B cell (primary cell): Measurements from ENCODE around the gene MGAT5. TPM values are rescaled to one million over a fixed set of nuclear protein-coding genes. Genes with fewer than 3 reads are reported as not detected.

Experiments used
- ATAC-seq: fragments of 200-7000 bp; cut with Tn5 transposase; one replicate; pipeline ENCODE4 v1.10.0; 2021; ENCODE audit warnings: low read depth, mild to moderate bottlenecking, moderate number of reproducible peaks, moderate library complexity
- CTCF ChIA-PET: fragments of 350-600 bp; sonication (Branson Sonifier 250); formaldehyde crosslinking; loops from one replicate; lab custom pipeline; 2021; ENCODE audit warnings: antibody characterized with exemption, inconsistent platforms; lab: Charles Lee
- POLR2A ChIA-PET: fragments of 350-600 bp; sonication (Branson Sonifier 250); formaldehyde crosslinking; loops from one replicate; lab custom pipeline; 2021; ENCODE audit warnings: antibody characterized with exemption; lab: Charles Lee
- DNase-seq: peaks from one replicate; pipeline ENCODE4 v3.0.0; 2013
- H2AFZ ChIP-seq: 2 replicates; pipeline ENCODE4 v1.6.1; 2012; ENCODE audit warnings: mild to moderate bottlenecking, low read depth, low read length; ENCODE audit not compliant: insufficient read depth, poor library complexity, severe bottlenecking
- H3K27ac ChIP-seq, 2 donors: 1 replicate in 1 of 2; 2 replicates in 1 of 2; pipeline ENCODE4 v1.5.1; 2012 to 2013; ENCODE audit warnings: low read length in 2 of 2, mild to moderate bottlenecking in 2 of 2, moderate library complexity in 1 of 2
- H3K27me3 ChIP-seq, 4 experiments: fragments of 200-600 bp in 1 of 4; sonication (generic) in 1 of 4; replicated peaks in 1 of 4; 1 replicate in 2 of 4; 2 replicates in 2 of 4; pipeline versions ENCODE4 v1.6.1 to v1.7.0; 2013 to 2016; ENCODE audit warnings: low read length in 3 of 4, mild to moderate bottlenecking in 2 of 4, mixed read lengths in 1 of 4, moderate library complexity in 1 of 4; ENCODE audit not compliant: insufficient read depth in 4 of 4, control insufficient read depth in 3 of 4; ENCODE audit errors: control extremely low read depth in 1 of 4
- H3K36me3 ChIP-seq, 2 experiments: replicated peaks in 1 of 2; 1 replicate in 1 of 2; 2 replicates in 1 of 2; pipeline versions ENCODE4 v1.6.1 to v1.7.1; 2013; ENCODE audit warnings: low read length in 1 of 2; ENCODE audit not compliant: insufficient read depth in 2 of 2, control insufficient read depth in 1 of 2; ENCODE audit errors: control extremely low read depth in 1 of 2, extremely low read depth in 1 of 2
- H3K4me1 ChIP-seq, 2 donors: fragments of 200-600 bp in 1 of 2; sonication (generic) in 1 of 2; 1 replicate in 1 of 2; 2 replicates in 1 of 2; pipeline versions ENCODE4 v1.5.1 to v1.6.1; 2013 to 2017; ENCODE audit warnings: low read length in 2 of 2; ENCODE audit not compliant: control insufficient read depth in 2 of 2, insufficient read depth in 2 of 2
- H3K4me2 ChIP-seq: replicated peaks from 2 replicates; pipeline ENCODE3; 2012; ENCODE audit warnings: mild to moderate bottlenecking, low read depth, low read length; ENCODE audit not compliant: poor library complexity, severe bottlenecking
- H3K4me3 ChIP-seq, 5 experiments: fragments of 200-600 bp in 1 of 5; sonication (generic) in 1 of 5; 1 replicate in 3 of 5; 2 replicates in 2 of 5; pipeline versions ENCODE4 v1.5.1 to v1.7.0; 2011 to 2016; ENCODE audit warnings: low read length in 4 of 5, mild to moderate bottlenecking in 4 of 5, low read depth in 2 of 5, control low read depth in 1 of 5, moderate library complexity in 1 of 5; ENCODE audit not compliant: insufficient read depth in 1 of 5; ENCODE audit errors: control extremely low read depth in 1 of 5, extremely low read depth in 1 of 5
- H3K79me2 ChIP-seq: fragments of 200-600 bp; sonication (generic); one replicate; pipeline ENCODE4 v1.6.0; 2016; ENCODE audit warnings: low read length; ENCODE audit not compliant: control insufficient read depth, insufficient read depth
- H3K9ac ChIP-seq: fragments of 200-600 bp; sonication (generic); 2 replicates; pipeline ENCODE4 v1.6.1; 2017; ENCODE audit warnings: mild to moderate bottlenecking, low read length, moderate library complexity
- H3K9me3 ChIP-seq, 3 donors: one replicate each; pipeline versions ENCODE4 v1.6.1 to v1.7.1; 2013; ENCODE audit warnings: low read length in 2 of 3; ENCODE audit not compliant: control insufficient read depth in 2 of 3, insufficient read depth in 1 of 3; ENCODE audit errors: control extremely low read depth in 1 of 3
- H4K20me1 ChIP-seq: 2 replicates; pipeline ENCODE4 v1.6.0; 2012; ENCODE audit warnings: mild to moderate bottlenecking, low read length; ENCODE audit not compliant: insufficient read depth, control insufficient read depth, poor library complexity, severe bottlenecking
- H3K27ac Mint-ChIP-seq: one replicate; pipeline ENCODE4 v1.8.0; 2021; ENCODE audit warnings: mixed read lengths
- H3K27me3 Mint-ChIP-seq: one replicate; pipeline ENCODE4 v1.8.0; 2021; ENCODE audit warnings: mixed read lengths
- H3K4me1 Mint-ChIP-seq: one replicate; pipeline ENCODE4 v1.8.0; 2021; ENCODE audit warnings: mixed read lengths
- H3K4me3 Mint-ChIP-seq: one replicate; pipeline ENCODE4 v1.8.0; 2021; ENCODE audit warnings: mixed read lengths
- H3K9me3 Mint-ChIP-seq: one replicate; pipeline ENCODE4 v1.8.0; 2022; ENCODE audit warnings: mixed read lengths; ENCODE audit not compliant: insufficient read depth
- EZH2 ChIP-seq: IDR thresholded peaks from 2 replicates; pipeline ENCODE4 v1.6.1; 2012; ENCODE audit warnings: borderline replicate concordance, low read depth, mild to moderate bottlenecking, moderate library complexity, low read length; ENCODE audit not compliant: insufficient read depth, poor library complexity, severe bottlenecking
- WGBS: methylation state at CpG from one replicate; pipeline ENCODE4 v1.1.5; 2013; ENCODE audit warnings: missing lambda C conversion rate; ENCODE audit not compliant: insufficient coverage; 5-methylcytosine and 5-hydroxymethylcytosine counted together
- intact Hi-C: fragments of 100-400 bp; cut with micrococcal nuclease; formaldehyde crosslinking; loops from one replicate; pipeline ENCODE4 v1.10.0; 2022
- polyA plus RNA-seq: library from polyadenylated mRNA; depleted of rRNA; stranded (reverse); fragments of >200 nt; gene quantifications from 2 replicates; pipeline ENCODE4 v1.2.3, GENCODE V29; 2012
- total RNA-seq, 2 donors: library from RNA; stranded (reverse); fragments of 120-200 nt in 1 of 2; gene quantifications; 1 replicate in 1 of 2; 2 replicates in 1 of 2; pipeline versions ENCODE4 v1.2.3 to v1.2.4, GENCODE V29; 2013 to 2022
- TF ChIP-seq, protein P1 (sequence below): fragments of 200-600 bp; IDR thresholded peaks from one replicate; pipeline ENCODE4 v1.8.0; 2022; ENCODE audit warnings: antibody characterized with exemption, mild to moderate bottlenecking

MGAT5 gene
- total and polyA plus RNA-seq, 2 donors (not counting 1 experiment from before 2014, with no cell fraction given), result 27.2 to 184 TPM

DNA sequence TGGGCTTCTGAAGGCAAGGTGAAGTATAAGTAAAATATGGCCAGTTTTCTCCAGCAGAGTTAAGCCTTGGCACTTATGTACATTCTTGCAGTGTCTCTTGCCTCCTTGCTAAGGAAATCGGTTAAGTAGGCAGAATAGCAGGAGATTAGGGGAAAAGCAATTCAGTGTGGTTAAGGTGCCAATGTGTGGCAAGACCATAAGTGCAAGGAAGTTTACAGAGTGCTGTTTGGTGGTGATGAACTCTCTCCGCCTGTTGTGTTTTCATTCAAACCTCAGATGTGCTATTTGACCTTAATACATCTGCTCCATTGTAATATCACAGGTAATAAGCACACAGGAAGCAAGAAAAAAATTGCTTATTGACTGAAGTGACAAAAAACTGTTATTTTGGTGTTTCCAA is 156.1 kb downstream of the MGAT5 start:
- Histone ChIP-seq H2AFZ (no peak overlapping the region), H3K79me2 (peaks cover 47% of the 10 kb centered on the region), H3K27ac (peak overlapping the region in 1 of 2 donors; percentile 74), H3K4me1 (peaks cover 45 to 55% of the 10 kb centered on the region in 2 donors), H3K36me3 (peaks cover 0 to 57% of the 10 kb centered on the region in 2 experiments), H3K4me3 (no peak overlapping the region), H3K9me3 (no peaks in the 10 kb centered on the region), H4K20me1 (peaks cover 26% of the 10 kb centered on the region), H3K4me2 (no peak overlapping the region), H3K9ac (no peak overlapping the region), H3K27me3 (no peaks in the 10 kb centered on the region)
- peaks cover 58% of the 10 kb centered on the region for H3K4me1 Mint-ChIP-seq
- ChIA-PET POLR2A (no interaction called here), CTCF (interaction anchor here (0.7 to 9.7 kb wide), 9 partner anchors 10 to 566 kb away, joined by 3 to 398 read pairs (median 44); no protein-coding TSS in a partner anchor)
- WGBS, result 67% methylated on average over 1 of the region's 2 CpGs
- ATAC-seq (no peak), DNase-seq (no peak)
- H3K27ac Mint-ChIP-seq, result peak overlapping the region; percentile 79
- no peaks in the 10 kb centered on the region for H3K9me3 Mint-ChIP-seq
- intact Hi-C loops, result loop anchor here (5.0 kb wide), 1 partner anchor 203 kb away; no protein-coding TSS in a partner anchor
- no peak for TF ChIP-seq EZH2
- TF ChIP-seq, protein P1, sequence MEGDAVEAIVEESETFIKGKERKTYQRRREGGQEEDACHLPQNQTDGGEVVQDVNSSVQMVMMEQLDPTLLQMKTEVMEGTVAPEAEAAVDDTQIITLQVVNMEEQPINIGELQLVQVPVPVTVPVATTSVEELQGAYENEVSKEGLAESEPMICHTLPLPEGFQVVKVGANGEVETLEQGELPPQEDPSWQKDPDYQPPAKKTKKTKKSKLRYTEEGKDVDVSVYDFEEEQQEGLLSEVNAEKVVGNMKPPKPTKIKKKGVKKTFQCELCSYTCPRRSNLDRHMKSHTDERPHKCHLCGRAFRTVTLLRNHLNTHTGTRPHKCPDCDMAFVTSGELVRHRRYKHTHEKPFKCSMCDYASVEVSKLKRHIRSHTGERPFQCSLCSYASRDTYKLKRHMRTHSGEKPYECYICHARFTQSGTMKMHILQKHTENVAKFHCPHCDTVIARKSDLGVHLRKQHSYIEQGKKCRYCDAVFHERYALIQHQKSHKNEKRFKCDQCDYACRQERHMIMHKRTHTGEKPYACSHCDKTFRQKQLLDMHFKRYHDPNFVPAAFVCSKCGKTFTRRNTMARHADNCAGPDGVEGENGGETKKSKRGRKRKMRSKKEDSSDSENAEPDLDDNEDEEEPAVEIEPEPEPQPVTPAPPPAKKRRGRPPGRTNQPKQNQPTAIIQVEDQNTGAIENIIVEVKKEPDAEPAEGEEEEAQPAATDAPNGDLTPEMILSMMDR, result no peak
- no peak overlapping the region for H3K4me3 Mint-ChIP-seq
- no peaks in the 10 kb centered on the region for H3K27me3 Mint-ChIP-seq

DNA sequence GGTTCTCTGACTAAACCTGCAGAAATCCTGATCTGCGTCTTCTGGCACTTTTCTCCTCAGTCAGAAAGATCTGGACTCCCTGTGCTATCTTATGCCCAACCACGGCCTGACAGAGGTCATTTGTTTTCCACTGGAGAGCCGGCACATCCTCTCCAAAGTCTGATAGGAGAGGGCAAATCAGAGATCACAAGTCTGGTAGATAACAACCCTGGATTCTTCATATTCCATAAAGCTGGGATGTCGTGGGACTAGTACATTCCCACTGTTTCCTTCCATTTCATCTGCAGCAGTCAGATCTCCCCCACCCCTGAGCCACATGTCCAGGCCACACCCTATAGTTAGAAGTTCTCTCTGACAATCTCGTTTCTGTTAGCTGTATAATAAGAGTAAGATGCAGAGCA is 157.0 kb downstream of the MGAT5 start:
- TF ChIP-seq, protein P1, result no peak
- TF ChIP-seq EZH2, result no peak
- no peaks in the 10 kb centered on the region for H3K9me3 Mint-ChIP-seq
- H3K4me3 ChIP-seq, result no peak overlapping the region
- POLR2A ChIA-PET, result interaction anchor here (1.6 kb wide), 2 partner anchors 292 to 524 kb away, joined by 4 to 23 read pairs; no protein-coding TSS in a partner anchor
- intact Hi-C loops, result loop anchor here (1.0 to 5.0 kb wide), 2 partner anchors 204 to 230 kb away; no protein-coding TSS in a partner anchor
- 88% methylated on average over 3 of the region's 5 CpGs for WGBS
- peaks cover 34% of the 10 kb centered on the region for H4K20me1 ChIP-seq
- peaks cover 49% of the 10 kb centered on the region for H3K79me2 ChIP-seq
- peaks cover 58% of the 10 kb centered on the region for H3K4me1 Mint-ChIP-seq
- H3K4me2 ChIP-seq, result peak overlapping the region; percentile 54
- H3K27me3 Mint-ChIP-seq, result no peaks in the 10 kb centered on the region
- H3K27me3 ChIP-seq, result no peaks in the 10 kb centered on the region
- H2AFZ ChIP-seq, result no peak overlapping the region
- CTCF ChIA-PET, result interaction anchor here (0.7 to 9.7 kb wide), 41 partner anchors 10 to 566 kb away, joined by 3 to 398 read pairs (median 9); partner anchors contain the start of gene MGAT5
- no peak overlapping the region for H3K4me3 Mint-ChIP-seq
- DNase-seq, result no peak
- peaks cover 45 to 55% of the 10 kb centered on the region in 2 donors for H3K4me1 ChIP-seq
- H3K9me3 ChIP-seq, result no peaks in the 10 kb centered on the region
- ATAC-seq, result no peak
- peak overlapping the region; percentile 86 for H3K27ac Mint-ChIP-seq
- H3K27ac ChIP-seq, result peak overlapping the region; percentile 64 to 74
- H3K9ac ChIP-seq, result peak overlapping the region; percentile 29
- peaks cover 0 to 54% of the 10 kb centered on the region in 2 experiments for H3K36me3 ChIP-seq
